Astrocyte (in vitro differentiated cells and primary cell): Measurements from ENCODE around the gene ATP6V1F. TPM values are rescaled to one million over a fixed set of nuclear protein-coding genes. Genes with fewer than 3 reads are reported as not detected.

Experiments
- DNase-seq: peaks from one replicate; pipeline ENCODE4 v3.0.0-alpha.2; 2010; ENCODE audit warnings: low read depth
- FAIRE-seq: peaks from 2 replicates; lab custom pipeline; 2011; peaks lifted over from hg19 to GRCh38; lab: Jason Lieb, UNC
- H2AFZ ChIP-seq: 2 replicates; pipeline ENCODE4 v1.6.0; 2012; ENCODE audit warnings: low read depth, low read length, inconsistent platforms
- H3K27ac ChIP-seq: 2 replicates; pipeline ENCODE4 v1.5.1; 2011; ENCODE audit warnings: low read depth, low read length, inconsistent platforms
- H3K27me3 ChIP-seq: 2 replicates; pipeline ENCODE4 v1.6.0; 2011; ENCODE audit warnings: low read length, inconsistent platforms; ENCODE audit not compliant: insufficient read depth
- H3K36me3 ChIP-seq: 2 replicates; pipeline ENCODE4 v1.5.1; 2011; ENCODE audit warnings: low read length, inconsistent platforms; ENCODE audit not compliant: insufficient read depth
- H3K4me1 ChIP-seq: 2 replicates; pipeline ENCODE4 v1.5.1; 2011; ENCODE audit warnings: low read length, inconsistent platforms; ENCODE audit not compliant: insufficient read depth
- H3K4me2 ChIP-seq: 2 replicates; pipeline ENCODE4 v1.6.0; 2012; ENCODE audit warnings: low read length, inconsistent platforms
- H3K4me3 ChIP-seq: 2 replicates; pipeline ENCODE4 v1.5.1; 2011; ENCODE audit warnings: low read depth, mild to moderate bottlenecking, low read length, inconsistent platforms; ENCODE audit not compliant: insufficient read depth
- H3K79me2 ChIP-seq: 2 replicates; pipeline ENCODE4 v1.6.0; 2012; ENCODE audit warnings: mild to moderate bottlenecking, low read length, inconsistent platforms; ENCODE audit not compliant: insufficient read depth
- H3K9ac ChIP-seq: 2 replicates; pipeline ENCODE4 v1.6.0; 2012; ENCODE audit warnings: mild to moderate bottlenecking, low read length, inconsistent platforms
- H3K9me3 ChIP-seq: 2 replicates; pipeline ENCODE4 v1.5.1; 2012; ENCODE audit warnings: low read depth, mild to moderate bottlenecking, low read length, inconsistent platforms; ENCODE audit not compliant: insufficient read depth
- H4K20me1 ChIP-seq: 2 replicates; pipeline ENCODE4 v1.6.0; 2012; ENCODE audit warnings: low read length, inconsistent platforms; ENCODE audit not compliant: insufficient read depth
- H3K27ac Mint-ChIP-seq: one replicate; pipeline ENCODE4 v1.8.0; 2021; ENCODE audit warnings: mild to moderate bottlenecking, mixed read lengths; ENCODE audit not compliant: unreplicated experiment
- H3K27me3 Mint-ChIP-seq: one replicate; pipeline ENCODE4 v1.8.0; 2021; ENCODE audit warnings: low read depth, mixed read lengths; ENCODE audit not compliant: unreplicated experiment
- H3K36me3 Mint-ChIP-seq: one replicate; pipeline ENCODE4 v1.8.0; 2021; ENCODE audit warnings: low read depth, mixed read lengths; ENCODE audit not compliant: unreplicated experiment
- H3K4me1 Mint-ChIP-seq: one replicate; pipeline ENCODE4 v1.8.0; 2021; ENCODE audit warnings: low read depth, mixed read lengths; ENCODE audit not compliant: unreplicated experiment
- H3K4me3 Mint-ChIP-seq: one replicate; pipeline ENCODE4 v1.8.0; 2021; ENCODE audit warnings: mild to moderate bottlenecking, moderate library complexity, mixed read lengths; ENCODE audit not compliant: unreplicated experiment
- H3K9me3 Mint-ChIP-seq: one replicate; pipeline ENCODE4 v1.8.0; 2021; ENCODE audit warnings: mild to moderate bottlenecking, mixed read lengths; ENCODE audit not compliant: unreplicated experiment
- EZH2 ChIP-seq: IDR thresholded peaks from 2 replicates; pipeline ENCODE4 v1.6.1; 2012; ENCODE audit warnings: mild to moderate bottlenecking, low read length, inconsistent platforms; ENCODE audit not compliant: insufficient read depth
- total RNA-seq: library from RNA; stranded (reverse); gene quantifications from 2 replicates; pipeline ENCODE4 v1.2.1, GENCODE V29; 2021
- TF ChIP-seq, protein P1 (sequence below): IDR thresholded peaks from 2 replicates; pipeline ENCODE4 v1.5.1; 2011; ENCODE audit warnings: low read depth, mild to moderate bottlenecking, inconsistent platforms, low read length, moderate library complexity; ENCODE audit not compliant: insufficient read depth

Gene ATP6V1F
- total RNA-seq, 1 donor from 2014 or later: 193 TPM

DNA sequence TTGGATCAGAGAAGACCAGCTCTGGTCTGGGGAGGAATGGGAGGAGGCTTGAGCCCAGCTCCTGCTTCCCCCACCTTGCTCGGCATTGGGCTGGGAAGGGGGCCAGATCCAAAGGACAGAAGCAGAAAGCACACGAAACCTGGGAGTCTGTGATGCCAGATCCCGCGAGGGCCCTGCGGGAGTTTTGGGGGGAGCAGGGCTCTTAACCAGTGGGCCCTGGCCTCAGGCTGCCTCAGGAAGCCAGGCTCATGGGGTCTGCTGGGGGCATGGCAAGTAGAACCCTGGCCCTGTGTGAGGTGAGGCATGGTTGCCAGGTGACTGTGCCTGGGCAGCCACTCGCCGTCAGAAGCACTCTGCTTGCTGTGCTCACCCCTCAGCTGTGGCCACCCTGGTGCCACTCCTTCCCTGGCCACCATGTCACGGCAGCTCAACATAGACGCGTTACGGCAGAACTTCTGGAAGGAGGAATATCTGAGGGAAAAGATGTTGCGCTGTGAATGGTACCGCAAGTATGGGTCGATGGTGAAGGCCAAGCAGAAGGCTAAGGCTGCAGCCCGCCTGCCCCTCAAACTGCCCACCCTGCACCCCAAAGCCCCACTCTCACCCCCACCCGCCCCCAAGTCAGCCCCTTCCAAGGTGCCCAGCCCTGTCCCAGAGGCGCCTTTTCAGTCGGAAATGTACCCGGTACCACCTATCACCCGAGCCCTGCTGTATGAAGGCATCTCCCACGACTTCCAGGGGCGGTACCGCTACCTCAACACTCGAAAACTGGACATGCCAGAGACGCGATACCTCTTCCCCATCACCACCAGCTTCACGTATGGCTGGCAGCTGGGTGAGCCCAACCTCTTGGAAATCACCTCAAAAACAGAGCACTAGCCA is 3.6 kb downstream of the ATP6V1F start:
- FAIRE-seq (no peak), DNase-seq (no peak)
- Histone ChIP-seq H3K27me3 (peaks cover 3% of the 10 kb centered on the region), H4K20me1 (peaks cover 68% of the 10 kb centered on the region), H3K9me3 (no peaks in the 10 kb centered on the region), H3K27ac (no peak overlapping the region), H2AFZ (no peak overlapping the region), H3K4me1 (peaks cover 16% of the 10 kb centered on the region), H3K4me3 (no peak overlapping the region), H3K4me2 (no peak overlapping the region), H3K9ac (no peak overlapping the region), H3K79me2 (peaks cover 22% of the 10 kb centered on the region), H3K36me3 (no peaks in the 10 kb centered on the region)
- Mint-ChIP-seq H3K4me1 (peaks cover 20% of the 10 kb centered on the region), H3K9me3 (no peaks in the 10 kb centered on the region), H3K27ac (no peak overlapping the region), H3K27me3 (peaks cover 17% of the 10 kb centered on the region), H3K4me3 (no peak overlapping the region), H3K36me3 (peaks cover 17% of the 10 kb centered on the region)
- no peak for TF ChIP-seq EZH2
- TF ChIP-seq, protein P1, sequence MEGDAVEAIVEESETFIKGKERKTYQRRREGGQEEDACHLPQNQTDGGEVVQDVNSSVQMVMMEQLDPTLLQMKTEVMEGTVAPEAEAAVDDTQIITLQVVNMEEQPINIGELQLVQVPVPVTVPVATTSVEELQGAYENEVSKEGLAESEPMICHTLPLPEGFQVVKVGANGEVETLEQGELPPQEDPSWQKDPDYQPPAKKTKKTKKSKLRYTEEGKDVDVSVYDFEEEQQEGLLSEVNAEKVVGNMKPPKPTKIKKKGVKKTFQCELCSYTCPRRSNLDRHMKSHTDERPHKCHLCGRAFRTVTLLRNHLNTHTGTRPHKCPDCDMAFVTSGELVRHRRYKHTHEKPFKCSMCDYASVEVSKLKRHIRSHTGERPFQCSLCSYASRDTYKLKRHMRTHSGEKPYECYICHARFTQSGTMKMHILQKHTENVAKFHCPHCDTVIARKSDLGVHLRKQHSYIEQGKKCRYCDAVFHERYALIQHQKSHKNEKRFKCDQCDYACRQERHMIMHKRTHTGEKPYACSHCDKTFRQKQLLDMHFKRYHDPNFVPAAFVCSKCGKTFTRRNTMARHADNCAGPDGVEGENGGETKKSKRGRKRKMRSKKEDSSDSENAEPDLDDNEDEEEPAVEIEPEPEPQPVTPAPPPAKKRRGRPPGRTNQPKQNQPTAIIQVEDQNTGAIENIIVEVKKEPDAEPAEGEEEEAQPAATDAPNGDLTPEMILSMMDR: no peak

DNA sequence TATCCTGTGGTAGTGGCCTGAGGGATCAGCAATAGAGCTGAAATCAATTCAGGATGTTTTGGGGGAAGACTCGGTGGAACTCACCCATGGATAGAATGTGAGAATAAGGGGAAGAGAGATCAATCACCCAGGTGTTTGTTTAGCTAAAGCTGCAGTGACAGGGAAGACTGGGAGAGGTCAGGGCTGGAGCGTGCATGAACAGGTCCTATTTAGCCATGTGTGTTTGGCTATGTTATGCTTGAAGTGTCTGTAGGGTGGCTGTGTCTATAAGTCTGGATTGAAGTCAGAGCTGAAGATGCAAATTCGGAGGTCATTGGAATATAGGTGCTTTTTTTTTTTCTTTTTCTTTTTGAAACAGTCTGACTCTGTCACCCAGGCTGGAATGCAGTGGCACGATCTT is 4.6 kb downstream of the ATP6V1F start:
- Histone ChIP-seq H3K4me1 (peaks cover 13% of the 10 kb centered on the region), H3K27me3 (peaks cover 3% of the 10 kb centered on the region), H3K4me2 (no peak overlapping the region), H4K20me1 (peaks cover 68% of the 10 kb centered on the region), H3K36me3 (no peaks in the 10 kb centered on the region), H3K27ac (no peak overlapping the region), H3K9ac (no peak overlapping the region), H3K9me3 (no peaks in the 10 kb centered on the region), H3K4me3 (no peak overlapping the region), H2AFZ (no peak overlapping the region), H3K79me2 (peaks cover 22% of the 10 kb centered on the region)
- Mint-ChIP-seq H3K4me1 (peaks cover 19% of the 10 kb centered on the region), H3K9me3 (no peaks in the 10 kb centered on the region), H3K27ac (no peak overlapping the region), H3K4me3 (no peak overlapping the region), H3K36me3 (peaks cover 17% of the 10 kb centered on the region), H3K27me3 (peaks cover 27% of the 10 kb centered on the region)
- FAIRE-seq (no peak), DNase-seq (no peak)
- TF ChIP-seq EZH2: no peak
- TF ChIP-seq, protein P1: no peak
